ES-I3 (cell line): Measurements from ENCODE around the gene FREM3.
"Not testable (repeated sequence)": the region's sequence is repeated elsewhere in the genome, so short reads cannot be mapped to it uniquely, and the experiment has no call there.

Experiments used
- H3K36me3 ChIP-seq: 2 replicates; pipeline ENCODE4 v1.6.1; 2013; ENCODE audit warnings: mild to moderate bottlenecking, low read length, control low read depth, moderate library complexity; ENCODE audit not compliant: insufficient read depth
- H3K4me1 ChIP-seq: 2 replicates; pipeline ENCODE4 v1.6.1; 2013; ENCODE audit warnings: mild to moderate bottlenecking, control low read depth, low read length; ENCODE audit not compliant: insufficient read depth
- H3K9ac ChIP-seq: 2 replicates; pipeline ENCODE4 v1.6.1; 2013; ENCODE audit warnings: low read depth, mild to moderate bottlenecking, low read length, moderate library complexity
- H3K9me3 ChIP-seq: 2 replicates; pipeline ENCODE4 v1.6.1; 2013; ENCODE audit warnings: mild to moderate bottlenecking, low read length, moderate library complexity; ENCODE audit not compliant: control insufficient read depth, insufficient read depth

The FREM3 gene

GRCh38 chr4:143531380-143531779, 169.1 kb downstream of the FREM3 start:
- Histone ChIP-seq H3K4me1 (no peaks in the 10 kb centered on the region), H3K9ac (no peak overlapping the region), H3K36me3 (peaks cover 24% of the 10 kb centered on the region), H3K9me3 (no peaks in the 10 kb centered on the region)

- H3K36me3 ChIP-seq: peaks cover 24% of the 10 kb centered on the region
- H3K9ac ChIP-seq, H3K9me3 ChIP-seq, H3K4me1 ChIP-seq: not testable (repeated sequence)
Measured at GRCh38 chr4:143528046-143528445, 172.4 kb downstream of the FREM3 start.
